ENCODE data around the gene TICAM2. TPM values are rescaled to one million over a fixed set of nuclear protein-coding genes. Genes with fewer than 3 reads are reported as not detected.

TICAM2 gene
- total RNA-seq, 1 experiment from 2014 or later = 0.24 TPM

- no peak for DNase-seq
- Histone ChIP-seq H2BK15ac (ENCODE audit: low read depth, low read length) (no peak overlapping the region), H3K18ac (ENCODE audit: insufficient read length, low read depth, low read length) (no peak overlapping the region), H3K9ac (ENCODE audit: extremely low read depth, insufficient read length, low read length) (no peak overlapping the region), H4K5ac (ENCODE audit: insufficient read length, low read depth, low read length) (no peak overlapping the region), H3K9me3 (ENCODE audit: control insufficient read depth, low read depth, low read length) (no peaks in the 10 kb centered on the region), H3T11ph (ENCODE audit: low read length) (no peak overlapping the region), H3K79me2 (ENCODE audit: insufficient read depth, low read length) (no peaks in the 10 kb centered on the region), H3K79me1 (ENCODE audit: insufficient read depth, low read depth, low read length, poor library complexity, severe bottlenecking) (no peaks in the 10 kb centered on the region), H2BK20ac (ENCODE audit: low read depth, low read length, poor library complexity, severe bottlenecking) (no peak overlapping the region), H2BK5ac (ENCODE audit: insufficient read length, low read length) (no peak overlapping the region), H3K23ac (ENCODE audit: insufficient read length, low read depth, low read length) (no peak overlapping the region), H2BK120ac (ENCODE audit: low read depth, low read length, poor library complexity, severe bottlenecking) (no peak overlapping the region), H4K8ac (replicated peaks; ENCODE audit: insufficient read length, low read depth, low read length) (no peak overlapping the region), H3K4me2 (ENCODE audit: insufficient read depth, insufficient read length, low read length) (no peak overlapping the region), H3K27ac (ENCODE audit: insufficient read length, low read depth, low read length) (no peak overlapping the region), H3K4ac (ENCODE audit: low read depth, low read length) (no peak overlapping the region), H3K56ac (ENCODE audit: insufficient read length, low read depth, low read length) (no peak overlapping the region), H2AK5ac (ENCODE audit: insufficient read length, low read length) (no peak overlapping the region), H3K27me3 (ENCODE audit: insufficient read depth, low read length) (no peaks in the 10 kb centered on the region), H2BK12ac (ENCODE audit: insufficient read length, low read depth, low read length) (no peak overlapping the region), H4K91ac (ENCODE audit: insufficient read length, low read depth, low read length) (no peak overlapping the region), H2AFZ (ENCODE audit: low read length) (no peak overlapping the region), H3K23me2 (ENCODE audit: insufficient read length, low read depth, low read length, poor library complexity, severe bottlenecking) (no peaks in the 10 kb centered on the region), H3K14ac (ENCODE audit: insufficient read depth, low read length) (no peak overlapping the region), H3K4me1 (ENCODE audit: insufficient read depth, low read length) (no peaks in the 10 kb centered on the region), H4K20me1 (ENCODE audit: control insufficient read depth, insufficient read depth, insufficient read length) (no peaks in the 10 kb centered on the region)
- whole genome bisulfite sequencing (ENCODE audit: extremely low coverage, insufficient read length, low lambda C conversion rate) = no CpG with 5 or more reads among the region's 5 CpGs
- 0 out of 7 replicates have a peak, but pooled peaks cover 0 to 4% (median 0%) of the 10 kb centered on the region in 3 experiments for H3K36me3 Mint-ChIP-seq (ENCODE audit: insufficient read depth in 1 of 3, low read depth in 3 of 3)
- TF ChIP-seq CTCF (conservative IDR thresholded peaks at IDR 0.05) = no peak
- H3K27me3 Mint-ChIP-seq (ENCODE audit: low read depth) = no peaks in the 10 kb centered on the region
- H3K9me3 Mint-ChIP-seq = no peaks in the 10 kb centered on the region; a peak in 1 of 5 replicates
- H3K4me3 Mint-ChIP-seq = no peak overlapping the region
- H3K27ac Mint-ChIP-seq = no peak overlapping the region
- H3K4me1 Mint-ChIP-seq = peaks cover 9 to 12% of the 10 kb centered on the region in 2 experiments
Observed at GRCh38 chr5:115575167-115576070, 26.9 kb downstream of the TICAM2 start.

Measured in H9 (cell line).